ENCODE measurements around the gene SNX32. TPM values are rescaled to one million over a fixed set of nuclear protein-coding genes. Genes with fewer than 3 reads are reported as not detected.

The SNX32 gene
- total and polyA plus RNA-seq, 2 donors (not counting 3 experiments of a cell fraction or from before 2014, with no cell fraction given), result 0.19 TPM; not detected in 1

GRCh38 chr11:65862191-65862735, 28.5 kb downstream of the SNX32 start:
- H3K27me3 ChIP-seq (ENCODE audit: control insufficient read depth in 2 of 2, insufficient read depth in 2 of 2, low read length in 2 of 2), result no peaks in the 10 kb centered on the region
- ChIA-PET POLR2A (no interaction called here), CTCF (interaction anchor here (0.8 to 4.8 kb wide), 2 partner anchors 9 to 82 kb away, joined by 3 to 73 read pairs; partner anchors contain the start of gene EFEMP2)
- no peaks in the 10 kb centered on the region for H4K20me1 ChIP-seq (replicated peaks; ENCODE audit: control insufficient read depth, extremely low read depth, insufficient read depth, low read length)
- no TSS peak for BruUV-seq (replicated peaks)
- H3K4me1 ChIP-seq (ENCODE audit: control insufficient read depth, extremely low read depth, insufficient read depth, low read length), result peaks cover 27% of the 10 kb centered on the region
- no peaks in the 10 kb centered on the region for H3K9me3 ChIP-seq (replicated peaks; ENCODE audit: control insufficient read depth, insufficient read depth, low read length)
- dilution Hi-C loops (cut with MboI; ENCODE audit: extremely low pct_ligation_motif_present, low sequenced_read_pairs), result no loop called here
- H2AFZ ChIP-seq (ENCODE audit: low read depth, low read length), result no peak overlapping the region
- no peak for TF ChIP-seq EZH2 (IDR thresholded peaks at IDR 0.05; ENCODE audit: borderline replicate concordance, low read depth, low read length, severe bottlenecking)
- TF ChIP-seq GATA2 (IDR thresholded peaks at IDR 0.05; ENCODE audit: insufficient read depth, insufficient read length, low read depth, low read length), result no peak
- TF ChIP-seq JUN (IDR thresholded peaks at IDR 0.05; ENCODE audit: borderline replicate concordance, insufficient read depth, insufficient read length, low read depth), result no peak
- no peak overlapping the region for H3K4me2 ChIP-seq (ENCODE audit: insufficient read depth, low read length)
- H3K4me3 ChIP-seq (replicated peaks in 1 of 3; ENCODE audit: insufficient read depth in 1 of 3, low read depth in 1 of 3, low read length in 3 of 3), result no peak overlapping the region
- no peak overlapping the region for H3K27ac ChIP-seq (ENCODE audit: insufficient read depth, low read depth, low read length)
- H3K9ac ChIP-seq (replicated peaks; ENCODE audit: extremely low read depth, insufficient read depth, low read length), result no peak overlapping the region
- no peak for FAIRE-seq
- DNase-seq (ENCODE audit: low read depth, low spot score), result no peak
- H3K9me1 ChIP-seq (replicated peaks; ENCODE audit: control insufficient read depth, extremely low read depth, insufficient read depth, low read length), result no peaks in the 10 kb centered on the region
- peaks cover 9 to 36% of the 10 kb centered on the region in 2 experiments for H3K36me3 ChIP-seq (ENCODE audit: control insufficient read depth in 2 of 2, extremely low read depth in 1 of 2, insufficient read depth in 2 of 2, low read length in 2 of 2)
- H3K79me2 ChIP-seq (ENCODE audit: control insufficient read depth, insufficient read depth, low read length), result peaks cover 40% of the 10 kb centered on the region
- intact Hi-C loops (cut with micrococcal nuclease), result no loop called here

GRCh38 chr11:65862941-65863888, 29.5 kb downstream of the SNX32 start:
- no peak overlapping the region for H3K9ac ChIP-seq (replicated peaks; ENCODE audit: extremely low read depth, insufficient read depth, low read length)
- CTCF ChIA-PET, result interaction anchor here (0.8 kb wide), 2 partner anchors 25 to 83 kb away, joined by 3 to 4 read pairs; partner anchors contain the start of gene FIBP
- intact Hi-C loops (cut with micrococcal nuclease), result no loop called here
- H3K27me3 ChIP-seq (ENCODE audit: control insufficient read depth in 2 of 2, insufficient read depth in 2 of 2, low read length in 2 of 2), result no peaks in the 10 kb centered on the region
- DNase-seq (ENCODE audit: low read depth, low spot score) (no peak), FAIRE-seq (no peak)
- no peak overlapping the region for H3K27ac ChIP-seq (ENCODE audit: insufficient read depth, low read depth, low read length)
- POLR2A ChIA-PET, result no interaction called here
- H3K9me1 ChIP-seq (replicated peaks; ENCODE audit: control insufficient read depth, extremely low read depth, insufficient read depth, low read length), result no peaks in the 10 kb centered on the region
- no peak overlapping the region for H3K4me3 ChIP-seq (replicated peaks in 1 of 3; ENCODE audit: insufficient read depth in 1 of 3, low read depth in 1 of 3, low read length in 3 of 3)
- BruUV-seq (replicated peaks), result no TSS peak
- H3K9me3 ChIP-seq (replicated peaks; ENCODE audit: control insufficient read depth, insufficient read depth, low read length), result no peaks in the 10 kb centered on the region
- H3K4me2 ChIP-seq (ENCODE audit: insufficient read depth, low read length), result no peak overlapping the region
- no peak overlapping the region for H2AFZ ChIP-seq (ENCODE audit: low read depth, low read length)
- H3K79me2 ChIP-seq (ENCODE audit: control insufficient read depth, insufficient read depth, low read length), result peaks cover 33% of the 10 kb centered on the region
- H4K20me1 ChIP-seq (replicated peaks; ENCODE audit: control insufficient read depth, extremely low read depth, insufficient read depth, low read length), result no peaks in the 10 kb centered on the region
- TF ChIP-seq MAX (IDR thresholded peaks at IDR 0.05; ENCODE audit: insufficient read depth, insufficient read length), result no peak
- no peak for TF ChIP-seq POLR2A (IDR thresholded peaks at IDR 0.05; ENCODE audit: low read depth, low read length)
- TF ChIP-seq FOS (IDR thresholded peaks at IDR 0.05; ENCODE audit: borderline replicate concordance, insufficient read depth, low read length), result no peak
- TF ChIP-seq CTCF (IDR thresholded peaks at IDR 0.05; ENCODE audit: extremely low read depth in 1 of 2, insufficient read depth in 1 of 2, low read depth in 1 of 2, low read length in 2 of 2), result no peak
- TF ChIP-seq POLR2AphosphoS5 (IDR thresholded peaks at IDR 0.05; ENCODE audit: insufficient read depth, low read depth, low read length), result no peak
- TF ChIP-seq EZH2 (IDR thresholded peaks at IDR 0.05; ENCODE audit: borderline replicate concordance, low read depth, low read length, severe bottlenecking), result no peak
- TF ChIP-seq JUN (IDR thresholded peaks at IDR 0.05; ENCODE audit: borderline replicate concordance, insufficient read depth, insufficient read length, low read depth), result no peak
- TF ChIP-seq GATA2 (IDR thresholded peaks at IDR 0.05; ENCODE audit: insufficient read depth, insufficient read length, low read depth, low read length), result no peak
- TF ChIP-seq MYC (IDR thresholded peaks at IDR 0.05; ENCODE audit: low read depth, low read length), result no peak
- peaks cover 9 to 41% of the 10 kb centered on the region in 2 experiments for H3K36me3 ChIP-seq (ENCODE audit: control insufficient read depth in 2 of 2, extremely low read depth in 1 of 2, insufficient read depth in 2 of 2, low read length in 2 of 2)
- dilution Hi-C loops (cut with MboI; ENCODE audit: extremely low pct_ligation_motif_present, low sequenced_read_pairs), result no loop called here
- H3K4me1 ChIP-seq (ENCODE audit: control insufficient read depth, extremely low read depth, insufficient read depth, low read length), result peaks cover 27% of the 10 kb centered on the region

All from endothelial cell of umbilical vein (primary cell).